Measurements from ENCODE around the gene SP7.
A peak's percentile ranks its signal among the peaks of the same experiment; 100 is the strongest.
"Not testable (repeated sequence)": the region's sequence is repeated elsewhere in the genome, so short reads cannot be mapped to it uniquely, and the experiment has no call there.

The SP7 gene

GRCh38 chr12:53326460-53327185 lies 9.5 kb downstream of the SP7 start:
- Histone ChIP-seq H3K27ac (peak overlapping the region in 1 of 21 experiments; percentile 91), H3K4me3 (no peak overlapping the region)

GRCh38 chr12:53325511-53326061 lies 10.6 kb downstream of the SP7 start:
- peak overlapping the region; percentile 41 to 64 (median 54) for H3K4me3 ChIP-seq
- peak overlapping the region; percentile 54 to 97 (median 90) for H3K27ac ChIP-seq

DNA sequence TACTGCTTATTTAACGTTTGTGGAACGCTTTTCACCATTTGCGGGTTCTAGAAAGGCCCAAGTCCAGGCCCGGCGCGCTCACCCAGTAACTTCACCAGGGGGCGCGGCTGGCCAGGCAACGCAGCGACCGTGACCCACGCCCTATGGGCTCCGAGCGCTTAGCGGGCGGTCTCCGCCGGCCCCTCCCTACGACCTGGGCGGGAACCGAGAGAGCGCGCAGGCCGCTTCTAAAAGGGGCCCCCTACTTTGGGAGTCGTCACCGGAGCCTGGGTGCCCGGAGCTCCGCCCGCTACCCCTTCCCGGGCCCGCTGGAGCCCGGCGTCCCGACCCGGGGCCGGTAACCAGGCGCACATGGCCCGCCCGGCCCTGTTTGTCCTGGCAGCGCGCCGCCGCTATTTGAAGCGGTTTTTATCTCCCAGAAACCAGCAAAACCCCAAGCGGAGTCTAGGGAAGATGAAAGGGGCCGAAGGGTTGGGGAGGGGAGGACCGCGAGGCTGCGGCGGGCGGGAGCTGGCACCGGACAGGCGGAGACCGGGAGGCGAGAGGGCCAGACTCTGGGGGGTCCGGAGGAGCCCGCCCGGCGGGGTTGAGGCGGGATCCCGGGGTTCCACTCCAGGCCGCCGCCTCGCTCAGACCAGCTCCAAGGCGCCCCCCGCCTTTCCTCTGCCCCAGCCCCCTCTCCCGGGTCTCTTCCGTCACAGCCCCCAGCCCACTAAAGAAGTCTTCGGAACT lies 11.2 kb downstream of the SP7 start:
- Histone ChIP-seq H3K27ac (peak overlapping the region; percentile 54 to 97 (median 90)), H3K4me3 (peak overlapping the region; percentile 41 to 64 (median 54))

DNA sequence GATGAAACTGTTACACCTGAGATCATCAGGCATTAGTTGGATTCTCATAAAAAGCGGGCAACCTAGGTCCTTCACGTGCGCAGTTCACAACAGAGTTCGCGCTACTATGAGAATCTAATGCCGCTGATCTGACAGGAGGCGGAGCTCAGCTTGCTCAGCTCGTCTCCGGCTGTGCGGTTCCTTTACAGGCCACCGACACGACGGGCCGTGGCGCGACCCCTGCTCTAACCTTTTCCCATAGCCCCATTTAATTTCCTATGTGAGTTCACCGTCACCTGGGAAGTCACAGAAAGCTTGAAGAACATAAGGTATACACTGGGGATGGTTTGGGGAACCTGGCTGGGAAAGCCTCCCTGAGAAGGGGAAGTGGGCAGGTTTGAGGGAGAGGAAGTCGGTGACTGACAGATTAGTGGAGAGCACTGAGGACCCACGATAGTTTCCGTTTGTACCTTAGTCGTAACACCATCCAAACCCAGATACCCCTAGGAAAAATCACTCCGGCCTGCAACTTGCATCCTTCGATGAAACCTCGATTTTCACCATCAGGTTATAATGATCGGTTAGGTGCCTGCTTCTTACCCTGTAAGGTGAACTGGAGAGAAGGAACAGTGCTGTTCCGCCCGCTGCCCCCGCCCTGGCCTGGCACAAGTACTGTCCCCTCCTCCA lies 11.9 kb downstream of the SP7 start:
- peak overlapping the region; percentile 51 to 97 (median 90) for H3K27ac ChIP-seq
- peak overlapping the region; percentile 41 to 64 (median 54) for H3K4me3 ChIP-seq

DNA sequence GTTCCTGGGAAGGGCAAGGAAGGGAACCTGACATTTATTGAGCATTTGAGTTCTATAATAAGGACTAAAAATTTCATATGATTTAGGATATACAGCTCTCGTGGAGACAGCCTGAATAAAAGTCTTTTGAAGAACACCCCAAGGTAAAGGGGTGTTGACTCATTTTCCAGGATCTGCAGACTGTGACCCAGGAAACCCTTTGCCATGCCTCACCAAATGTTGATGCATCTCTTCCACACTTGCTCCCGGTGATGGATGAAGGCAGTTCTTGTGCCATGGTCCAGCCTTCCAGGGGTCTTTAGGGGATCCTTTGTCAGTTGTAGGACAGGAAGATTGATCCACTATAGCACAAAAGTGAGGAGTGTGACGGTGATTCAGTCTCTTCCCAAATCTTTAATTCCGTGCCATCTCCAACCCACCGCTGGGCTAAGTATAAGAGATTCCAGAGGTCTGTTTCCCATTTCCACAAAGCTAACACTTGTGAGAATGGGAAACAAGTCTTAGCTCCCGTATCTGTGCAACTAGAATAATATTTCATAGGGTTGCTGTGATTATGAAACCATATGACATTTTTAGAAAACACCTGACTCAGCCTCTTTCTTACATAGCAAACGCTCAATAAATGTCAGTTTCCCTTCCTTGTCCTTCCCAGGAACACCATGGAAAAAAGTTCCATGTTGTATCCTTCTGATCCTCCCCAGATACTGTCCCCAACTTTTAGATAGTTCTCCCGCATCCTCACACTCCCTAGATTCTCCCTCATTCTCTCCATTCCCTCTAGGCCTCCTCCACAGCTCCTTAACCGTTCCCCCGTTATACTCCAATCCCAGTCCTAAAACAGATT lies 15.6 kb downstream of the SP7 start:
- H3K4me3 ChIP-seq: peak overlapping the region; percentile 48 to 76 (median 62)
- peak overlapping the region in 20 of 21 experiments; percentile 68 to 95 (median 86) for H3K27ac ChIP-seq

DNA sequence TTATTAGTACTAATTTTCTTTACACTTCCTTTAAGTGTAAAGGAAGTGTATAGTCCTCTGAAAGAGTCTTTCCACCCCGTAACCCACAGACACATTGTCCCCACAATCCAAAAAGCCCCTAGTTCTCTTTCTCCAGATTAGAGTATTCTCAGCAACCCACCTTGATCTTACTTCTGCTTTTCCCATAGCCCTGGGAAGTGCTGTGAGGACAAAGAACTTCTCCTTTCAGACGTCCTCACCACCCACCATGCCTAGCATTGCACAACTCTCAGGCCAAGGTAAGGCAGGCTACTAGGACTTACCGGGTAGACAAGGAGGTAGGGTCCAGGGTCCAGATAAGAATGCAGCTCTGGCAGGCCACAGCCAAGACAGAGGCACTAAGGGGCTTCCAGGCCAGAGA lies 22.2 kb downstream of the SP7 start:
- no peak overlapping the region for H3K27ac ChIP-seq

GRCh38 chr12:53308276-53308675 lies 27.9 kb downstream of the SP7 start:
- H3K4me3 ChIP-seq: no peak overlapping the region
- no peak overlapping the region for H3K27ac ChIP-seq

More for the DNA sequence above, 22.2 kb downstream of the SP7 start:
- no peak overlapping the region for H3K4me3 ChIP-seq

DNA sequence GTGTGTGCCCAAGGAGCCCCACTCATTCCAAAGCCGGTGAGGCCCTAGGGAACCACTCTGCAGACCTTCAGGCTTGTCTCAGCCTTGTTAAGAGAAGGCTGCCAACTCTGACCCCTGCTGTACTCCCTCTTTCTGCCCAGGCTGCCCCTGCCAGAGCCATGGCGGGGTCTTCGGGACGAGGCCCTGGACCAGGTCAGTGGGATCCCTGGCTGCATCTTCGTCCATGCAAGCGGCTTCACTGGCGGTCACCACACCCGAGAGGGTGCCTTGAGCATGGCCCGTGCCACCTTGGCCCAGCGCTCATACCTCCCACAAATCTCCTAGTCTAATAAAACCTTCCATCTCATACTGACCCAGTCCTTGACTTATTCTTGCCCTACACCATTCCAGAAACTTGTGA lies 29.3 kb downstream of the SP7 start:
- H3K4me3 ChIP-seq: no peak overlapping the region

GRCh38 chr12:53302903-53303302 lies 33.3 kb downstream of the SP7 start:
- H3K27ac ChIP-seq: no peak overlapping the region
- no peak overlapping the region for H3K4me3 ChIP-seq

More for the DNA sequence above, 29.3 kb downstream of the SP7 start:
- no peak overlapping the region for H3K27ac ChIP-seq

GRCh38 chr12:53300187-53300586 lies 36.0 kb downstream of the SP7 start:
- peak overlapping the region; percentile 71 to 89 (median 76) for H3K4me3 ChIP-seq

DNA sequence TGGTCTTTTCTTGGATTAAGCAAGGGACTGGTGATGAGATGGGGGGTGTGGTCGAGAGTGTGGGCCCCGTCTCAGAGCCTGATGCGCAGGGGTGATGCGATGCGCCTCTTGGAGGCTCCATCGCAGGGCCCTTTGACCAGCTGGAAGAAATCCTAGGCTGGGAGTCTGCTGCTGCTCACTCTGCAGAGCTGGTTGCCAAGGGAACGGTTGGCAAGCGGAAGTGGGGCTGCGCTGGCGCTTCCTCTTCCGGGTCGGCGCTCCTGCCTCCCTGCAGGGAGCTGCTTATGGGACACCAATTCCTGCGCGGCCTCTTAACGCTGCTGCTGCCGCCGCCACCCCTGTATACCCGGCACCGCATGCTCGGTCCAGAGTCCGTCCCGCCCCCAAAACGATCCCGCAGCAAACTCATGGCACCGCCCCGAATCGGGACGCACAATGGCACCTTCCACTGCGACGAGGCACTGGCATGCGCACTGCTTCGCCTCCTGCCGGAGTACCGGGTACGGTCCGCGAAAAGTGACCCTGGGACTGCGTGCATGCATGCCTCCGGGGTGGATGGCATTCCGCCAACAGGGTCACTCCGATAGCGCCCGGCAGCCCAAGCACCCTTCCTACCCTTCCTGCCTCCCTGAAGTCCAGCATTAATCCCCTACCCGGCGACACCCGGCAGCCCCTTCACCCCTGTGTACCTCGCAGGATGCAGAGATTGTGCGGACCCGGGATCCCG lies 36.5 kb downstream of the SP7 start, which contains the start of gene MYG1:
TSS of gene MYG1 (plus strand) at position 242 of the 727 bp plus-strand sequence. CDS start at position 285, 43 bp downstream.
- Histone ChIP-seq H3K27ac (peak within 1 kb of the TSS; percentile 29 to 90 (median 79)), H3K4me3 (peak within 1 kb of the TSS; percentile 71 to 89 (median 76))

More at GRCh38 chr12:53300187-53300586, 36.0 kb downstream of the SP7 start:
- H3K27ac ChIP-seq: peak overlapping the region; percentile 29 to 90 (median 79)

DNA sequence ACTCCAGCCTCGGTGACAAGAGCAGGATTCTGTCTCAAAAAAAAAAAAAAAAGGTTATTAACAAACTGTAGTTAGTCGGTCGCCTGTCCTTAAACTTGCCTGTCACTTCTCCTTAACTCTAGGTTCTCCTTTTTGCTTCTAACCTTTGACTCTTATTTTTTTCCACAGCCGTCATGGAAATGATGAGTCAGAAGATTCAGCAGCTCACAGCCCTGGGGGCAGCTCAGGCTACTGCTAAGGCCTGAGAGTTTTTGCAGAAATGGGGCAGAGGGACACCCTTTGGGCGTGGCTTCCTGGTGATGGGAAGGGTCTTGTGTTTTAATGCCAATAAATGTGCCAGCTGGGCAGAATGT lies 37.1 kb downstream of the SP7 start:
- H3K4me3 ChIP-seq: peak overlapping the region in 6 of 7 experiments; percentile 71 to 89 (median 80)
- H3K27ac ChIP-seq: peak overlapping the region in 20 of 21 experiments; percentile 29 to 90 (median 79)

DNA sequence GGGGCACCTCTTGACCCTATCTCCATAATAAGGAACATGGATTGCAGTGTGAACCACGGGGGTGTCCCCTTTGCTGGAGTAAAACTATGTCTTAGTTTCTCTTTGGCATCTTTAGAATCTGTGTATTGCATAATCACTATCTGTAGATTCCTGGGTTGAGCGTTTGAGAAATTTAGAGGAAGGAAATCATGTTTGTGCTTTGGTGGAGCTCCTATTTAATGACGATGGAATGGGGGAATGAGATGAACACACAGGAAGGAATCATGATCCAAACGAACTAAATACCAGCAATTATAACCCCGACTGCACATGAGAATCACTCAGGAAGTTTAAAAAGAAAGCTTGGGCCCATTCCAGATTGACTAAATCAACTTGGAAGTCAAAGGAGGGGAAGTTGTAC lies 38.0 kb downstream of the SP7 start:
- no peak overlapping the region for H3K4me3 ChIP-seq
- H3K27ac ChIP-seq: peak overlapping the region in 16 of 21 experiments; percentile 12 to 90 (median 74)

- H3K4me3 ChIP-seq: not testable (repeated sequence)
- H3K27ac ChIP-seq: peak overlapping the region in 6 of 21 experiments; percentile 0 to 97 (median 37)
Observed at GRCh38 chr12:53297106-53297505, 39.0 kb downstream of the SP7 start.

DNA sequence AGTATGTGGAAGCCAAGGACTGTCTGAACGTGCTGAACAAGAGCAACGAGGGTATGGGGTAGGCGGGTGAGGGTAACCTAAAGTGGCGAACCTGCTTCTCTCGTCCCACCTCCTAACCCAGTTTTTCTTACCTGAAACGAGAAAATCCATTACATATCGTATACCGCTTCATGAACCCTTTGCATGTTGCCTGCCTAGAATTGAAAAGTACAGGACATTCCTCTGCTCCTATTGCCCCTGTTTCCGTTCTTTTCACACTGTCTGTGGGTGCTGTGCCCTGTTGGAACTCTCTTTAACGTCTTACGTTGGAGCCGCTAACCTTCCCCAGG lies 40.3 kb downstream of the SP7 start:
- H3K4me3 ChIP-seq: peak overlapping the region; percentile 61 to 94 (median 84)
- peak overlapping the region in 20 of 21 experiments; percentile 76 to 97 (median 91) for H3K27ac ChIP-seq

GRCh38 chr12:53295070-53295890 lies 40.9 kb downstream of the SP7 start, which contains the start of gene PFDN5:
Gene PFDN5, plus strand, starts transcription at chr12:53295542. Its CDS starts 26 bp downstream, at chr12:53295568.
- H3K4me3 ChIP-seq: peak within 1 kb of the TSS; percentile 61 to 94 (median 84)
- H3K27ac ChIP-seq: peak within 1 kb of the TSS in 20 of 21 experiments; percentile 76 to 97 (median 91)

DNA sequence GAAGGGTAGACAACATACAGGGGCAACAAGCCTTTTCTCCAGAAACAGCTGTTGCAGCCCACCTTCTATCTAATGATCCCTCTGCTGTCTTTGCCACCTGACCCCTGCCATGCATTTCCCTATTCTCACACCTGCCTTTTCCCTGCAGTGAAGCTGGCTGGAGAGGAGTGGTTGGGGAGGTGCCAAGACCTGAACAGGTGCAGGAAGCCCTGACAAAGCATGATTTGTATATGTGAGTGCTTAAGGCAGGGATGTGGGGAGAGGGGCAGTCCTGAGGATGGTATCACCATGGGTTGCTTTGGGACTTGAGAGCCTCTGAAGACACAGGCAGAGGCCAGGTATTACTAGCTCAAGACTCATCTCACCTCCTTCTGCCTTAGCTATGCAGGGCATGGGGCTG lies 43.7 kb downstream of the SP7 start:
- Histone ChIP-seq H3K27ac (no peak overlapping the region), H3K4me3 (no peak overlapping the region)

All from skin epidermis (tissue), 12 donors.